Pancreas (tissue), 10 donors: ENCODE data around the gene HDAC5. TPM values are rescaled to one million over a fixed set of nuclear protein-coding genes. Genes with fewer than 3 reads are reported as not detected.

Experiments used
- ATAC-seq, 4 donors: fragments of 200-7000 bp; cut with Tn5 transposase; one replicate each; pipeline versions ENCODE4 v1.8.0 to v1.9.1; 2020; ENCODE audit warnings: mild to moderate bottlenecking in 4 of 4, moderate library complexity in 4 of 4
- DNase-seq, 6 donors: peaks; one replicate each; pipeline ENCODE4 v3.0.0-alpha.2; 2020
- FAIRE-seq: peaks from 2 replicates; lab custom pipeline; 2012; peaks lifted over from hg19 to GRCh38; lab: Jason Lieb, UNC
- H3K27ac ChIP-seq, 4 donors: fragments of 200-600 bp; sonication (generic); 1 replicate in 3 of 4; 2 replicates in 1 of 4; pipeline versions ENCODE4 v1.5.0 to v1.8.0; 2020
- H3K27me3 ChIP-seq, 4 donors: fragments of 200-600 bp; one replicate each; pipeline ENCODE4 v1.8.0; 2021
- H3K36me3 ChIP-seq, 3 donors: fragments of 200-600 bp; sonication (generic) in 1 of 3; one replicate each; pipeline versions ENCODE4 v1.5.0 to v1.8.0; 2020 to 2021
- H3K4me1 ChIP-seq, 3 donors: fragments of 200-600 bp; one replicate each; pipeline ENCODE4 v1.8.0; 2021
- H3K4me3 ChIP-seq, 4 donors: fragments of 200-600 bp; sonication (generic) in 2 of 4; one replicate each; pipeline versions ENCODE4 v1.5.0 to v1.8.0; 2020 to 2021
- H3K9me3 ChIP-seq, 4 donors: fragments of 200-600 bp; one replicate each; pipeline ENCODE4 v1.8.0; 2021
- CTCF ChIP-seq, 4 donors: fragments of 200-600 bp; sonication (generic) in 3 of 4; IDR thresholded peaks; one replicate each; pipeline versions ENCODE4 v1.5.0 to v1.8.0; 2021; ENCODE audit warnings: antibody characterized with exemption in 4 of 4
- WGBS, 2 donors: extraction: QIAGEN DNeasy Blood & Tissue Kit; methylation state at CpG; one replicate each; pipeline ENCODE4 v1.1.7; 2013; 5-methylcytosine and 5-hydroxymethylcytosine counted together
- intact Hi-C, 3 donors: fragments of 100-400 bp; cut with DNase I; formaldehyde crosslinking; loops; one replicate each; pipeline versions ENCODE4 v1.11.1 to v1.14.2; 2022
- polyA plus RNA-seq, 2 donors: library from polyadenylated mRNA; stranded (reverse); fragments of 200-250 nt; gene quantifications; one replicate each; pipeline ENCODE4 v1.2.3, GENCODE V29; 2013
- total RNA-seq, 6 donors: library from RNA; stranded (reverse); fragmentation: NEBNext Ultra II Directional in 4 of 6; extraction: Animal tissue kit (Norgen Biotek cat#: 25700) in 4 of 6; gene quantifications; one replicate each; pipeline versions ENCODE4 v1.2.1 to v1.2.4, GENCODE V29; 2021 to 2023
- donor health status: healthy with polysubstance abuse.
- donor health status: DM: no; HTN: no; CAD: no; lungs with moderate emphysema.
- donor health status: DM: no; HTN: no; CAD: no.
- donor health status: control.
- donor health status: control.
- donor health status: Bipolar disorder and iron deficiency.
- donor health status: DM: yes; HTN: yes; CAD: no.
- donor health status: DM: no; HTN: no; CAD: no.
- donor health status: DM: no; HTN: no; CAD: no.
- donor health status: DM: yes; HTN: yes; CAD: no.

HDAC5 gene
- total and polyA plus RNA-seq, 8 donors, result 10.9 to 38.1 (median 18.2) TPM

GRCh38 chr17:44119062-44119461 lies 4.4 kb downstream of the HDAC5 start:
- intact Hi-C loops, result no loop called here
- no peak overlapping the region for H3K27ac ChIP-seq
- DNase-seq (no peak), FAIRE-seq (no peak), ATAC-seq (no peak)
- H3K36me3 ChIP-seq, result peaks cover 0 to 6% (median 0%) of the 10 kb centered on the region in 3 donors
- no peak for TF ChIP-seq CTCF (IDR thresholded peaks at IDR 0.05)
- no peaks in the 10 kb centered on the region for H3K9me3 ChIP-seq
- H3K27me3 ChIP-seq, result no peaks in the 10 kb centered on the region
- 38 to 40% methylated on average over 5 of the region's 5 CpGs for WGBS, 2 donors
- no peak overlapping the region for H3K4me3 ChIP-seq
- H3K4me1 ChIP-seq, result peaks cover 0 to 6% (median 1%) of the 10 kb centered on the region in 3 donors

GRCh38 chr17:44118427-44119050 lies 4.9 kb downstream of the HDAC5 start:
- ATAC-seq, result no peak
- Histone ChIP-seq H3K27ac (no peak overlapping the region), H3K36me3 (peaks cover 0 to 6% (median 0%) of the 10 kb centered on the region in 3 donors), H3K27me3 (no peaks in the 10 kb centered on the region), H3K4me3 (no peak overlapping the region), H3K9me3 (no peaks in the 10 kb centered on the region), H3K4me1 (peaks cover 0 to 6% (median 0%) of the 10 kb centered on the region in 3 donors)
- TF ChIP-seq CTCF (IDR thresholded peaks at IDR 0.05), result no peak
- intact Hi-C loops, result no loop called here
- no peak for DNase-seq
- WGBS, 2 donors, result 72 to 79% methylated on average over 10 of the region's 10 CpGs
- no peak for FAIRE-seq

- peaks cover 0 to 2% (median 2%) of the 10 kb centered on the region in 3 donors for H3K4me1 ChIP-seq
- DNase-seq (no peak), ATAC-seq (no peak), FAIRE-seq (no peak)
- TF ChIP-seq CTCF (IDR thresholded peaks at IDR 0.05), result no peak
- no peaks in the 10 kb centered on the region for H3K27me3 ChIP-seq
- intact Hi-C loops, result no loop called here
- no peak overlapping the region for H3K4me3 ChIP-seq
- H3K27ac ChIP-seq, result no peak overlapping the region
- WGBS, 2 donors, result 82 to 84% methylated on average over 18 of the region's 18 CpGs
- H3K36me3 ChIP-seq, result peaks cover 0 to 6% (median 0%) of the 10 kb centered on the region in 3 donors
- no peaks in the 10 kb centered on the region for H3K9me3 ChIP-seq
These were observed 6.1 kb downstream of the HDAC5 start for GRCh38 chr17:44117351-44117750.

GRCh38 chr17:44115585-44116415 lies 7.6 kb downstream of the HDAC5 start:
- Histone ChIP-seq H3K36me3 (peaks cover 0 to 6% (median 0%) of the 10 kb centered on the region in 3 donors), H3K27ac (no peak overlapping the region), H3K27me3 (no peaks in the 10 kb centered on the region), H3K9me3 (no peaks in the 10 kb centered on the region), H3K4me1 (peaks cover 9 to 17% (median 11%) of the 10 kb centered on the region in 3 donors), H3K4me3 (no peak overlapping the region)
- peak in 1 of 6 donors; percentile 65 for DNase-seq
- ATAC-seq, result no peak
- FAIRE-seq, result no peak
- 58 to 69% methylated on average over 9 to 11 of the region's 11 CpGs for WGBS, 2 donors
- intact Hi-C loops, result no loop called here
- peak in 3 of 4 donors; percentile 30 to 38 (median 30) for TF ChIP-seq CTCF (IDR thresholded peaks at IDR 0.05)
